KG1 (cell line): Measurements from ENCODE around the gene OR4B1.
"Not testable (repeated sequence)": the region's sequence is repeated elsewhere in the genome, so short reads cannot be mapped to it uniquely, and the experiment has no call there.

ENCODE experiments used
- DNase-seq: peaks from one replicate; lab custom pipeline; 2025; lab: John Stamatoyannopoulos, UW

Gene OR4B1

GRCh38 chr11:48216510-48216909, at the start of gene OR4B1:
Gene OR4B1 (plus strand): TSS chr11:48216810. CDS start chr11:48216810, 0 bp downstream.
- DNase-seq: no peak

- no peak for DNase-seq
Measured at GRCh38 chr11:48167380-48167779, 49.2 kb upstream of the OR4B1 start.

- DNase-seq: no peak
Measured at GRCh38 chr11:48168815-48169214, 47.8 kb upstream of the OR4B1 start.

- DNase-seq: no peak
Measured at GRCh38 chr11:48169259-48169658, 47.4 kb upstream of the OR4B1 start.

- no peak for DNase-seq
Measured at GRCh38 chr11:48169717-48170116, 46.9 kb upstream of the OR4B1 start.

GRCh38 chr11:48170241-48171233, 46.1 kb upstream of the OR4B1 start:
- no peak for DNase-seq

GRCh38 chr11:48172818-48173609, 43.6 kb upstream of the OR4B1 start:
- peak; percentile 6 for DNase-seq

GRCh38 chr11:48177661-48178060, 38.9 kb upstream of the OR4B1 start:
- DNase-seq: no peak

- no peak for DNase-seq
Measured at GRCh38 chr11:48180627-48181026, 36.0 kb upstream of the OR4B1 start.

GRCh38 chr11:48182860-48183526, 33.6 kb upstream of the OR4B1 start:
- DNase-seq: no peak

GRCh38 chr11:48184452-48184851, 32.2 kb upstream of the OR4B1 start:
- no peak for DNase-seq

GRCh38 chr11:48190906-48191654, 25.5 kb upstream of the OR4B1 start:
- not testable (repeated sequence) for DNase-seq

- no peak for DNase-seq
Measured at GRCh38 chr11:48193876-48194275, 22.7 kb upstream of the OR4B1 start.

- no peak for DNase-seq
Measured at GRCh38 chr11:48207881-48208280, 8.7 kb upstream of the OR4B1 start.

GRCh38 chr11:48210052-48210451, 6.6 kb upstream of the OR4B1 start:
- no peak for DNase-seq

- no peak for DNase-seq
Measured at GRCh38 chr11:48228761-48229160, 12.2 kb downstream of the OR4B1 start.

GRCh38 chr11:48230057-48230456, 13.4 kb downstream of the OR4B1 start:
- not testable (repeated sequence) for DNase-seq

GRCh38 chr11:48237727-48238126, 21.1 kb downstream of the OR4B1 start:
- DNase-seq: no peak

- no peak for DNase-seq
Measured at GRCh38 chr11:48242501-48242900, 25.9 kb downstream of the OR4B1 start.

GRCh38 chr11:48244804-48245203, 28.2 kb downstream of the OR4B1 start, which contains the start of gene OR4X2:
Gene OR4X2 (plus strand): TSS chr11:48245104. CDS start chr11:48245104, 0 bp downstream.
- no peak for DNase-seq

- DNase-seq: no peak
Measured at GRCh38 chr11:48248902-48249301, 32.3 kb downstream of the OR4B1 start.
